Ovary (tissue), 9 donors: ENCODE measurements around the gene AFP. TPM values are rescaled to one million over a fixed set of nuclear protein-coding genes. Genes with fewer than 3 reads are reported as not detected.

Source experiments
- DNase-seq, 5 donors: peaks; one replicate each; pipeline ENCODE4 v3.0.0-alpha.2; 2019 to 2020
- H3K27ac ChIP-seq, 2 donors: fragments of 200-600 bp; one replicate each; pipeline versions ENCODE4 v1.5.1 to v1.8.0; 2019 to 2022
- H3K27me3 ChIP-seq: fragments of 200-600 bp; one replicate; pipeline ENCODE4 v1.8.0; 2022
- H3K36me3 ChIP-seq: fragments of 200-600 bp; sonication (generic); one replicate; pipeline ENCODE4 v1.5.1; 2019
- H3K4me1 ChIP-seq: one replicate; pipeline ENCODE4 v1.8.1; 2013; ENCODE audit warnings: mild to moderate bottlenecking, moderate library complexity; ENCODE audit not compliant: insufficient read depth
- H3K4me3 ChIP-seq: fragments of 200-600 bp; sonication (generic); one replicate; pipeline ENCODE4 v1.5.1; 2017
- H3K9me3 ChIP-seq, 2 donors: fragments of 200-600 bp in 1 of 2; sonication (generic) in 1 of 2; one replicate each; pipeline versions ENCODE4 v1.5.1 to v1.8.1; 2013 to 2019; ENCODE audit warnings: mild to moderate bottlenecking in 1 of 2, moderate library complexity in 1 of 2
- CTCF ChIP-seq, 3 donors: fragments of 450-650 bp in 2 of 3; fragments of 200-600 bp in 1 of 3; IDR thresholded peaks; one replicate each; pipeline versions ENCODE4 v1.5.1 to v1.8.0; 2016 to 2022; ENCODE audit warnings: antibody characterized with exemption in 3 of 3, mild to moderate bottlenecking in 1 of 3
- EP300 ChIP-seq: sonication (generic); formaldehyde crosslinking; IDR thresholded peaks from one replicate; pipeline ENCODE4 v1.6.1; 2017; ENCODE audit warnings: antibody characterized with exemption
- POLR2A ChIP-seq: fragments of 450-650 bp; IDR thresholded peaks from one replicate; pipeline ENCODE4 v1.6.1; 2017; ENCODE audit warnings: antibody characterized with exemption, mild to moderate bottlenecking, moderate library complexity
- WGBS, 3 donors: extraction: QIAGEN DNeasy Blood & Tissue Kit in 1 of 3; methylation state at CpG; one replicate each; pipeline versions ENCODE4 v1.1.5 to v1.1.7; 2013 to 2017; 5-methylcytosine and 5-hydroxymethylcytosine counted together
- intact Hi-C, 4 donors: fragments of 100-400 bp; cut with DNase I; formaldehyde crosslinking; loops; one replicate each; pipeline versions ENCODE4 v1.11.0 to v1.15.1; 2022 to 2023
- polyA plus RNA-seq, 2 donors: library from polyadenylated mRNA; stranded (reverse); fragments of 200-250 nt in 1 of 2; fragments of 350-450 nt in 1 of 2; fragmentation: Illumina TruSeq in 1 of 2; extraction: RNeasy Lipid Tissue Mini Kit (QIAGEN cat#74804) in 1 of 2; gene quantifications; one replicate each; pipeline ENCODE4 v1.2.3, GENCODE V29; 2013 to 2014
- total RNA-seq, 7 donors: library from RNA; depleted of rRNA in 2 of 7; stranded (reverse); fragments of >200 nt in 2 of 7; fragmentation: NEBNext Ultra II Directional in 3 of 7; extraction: Animal tissue kit (Norgen Biotek cat#: 25700) in 3 of 7; gene quantifications; one replicate each; pipeline versions ENCODE4 v1.1.0 to v1.2.4, GENCODE V29; 2016 to 2023
- donor health status: DM: no; HTN: no; CAD: no; lungs with moderate emphysema.
- donor health status: DM: no; HTN: no; CAD: no.
- donor health status: Bipolar disorder and iron deficiency.
- donor health status: DM: yes; HTN: yes; CAD: no.
- donor health status: DM: no; HTN: no; CAD: no.
- donor health status: DM: yes; HTN: yes; CAD: no.

Gene AFP
- total and polyA plus RNA-seq, 9 donors: 0.17 to 2.8 (median 0.47) TPM; not detected in 5

GRCh38 chr4:73422458-73422752 lies 13.6 kb upstream of the AFP start:
- Histone ChIP-seq H3K27ac (no peak overlapping the region), H3K9me3 (no peaks in the 10 kb centered on the region), H3K27me3 (no peaks in the 10 kb centered on the region), H3K4me1 (no peaks in the 10 kb centered on the region), H3K36me3 (no peaks in the 10 kb centered on the region), H3K4me3 (no peak overlapping the region)
- intact Hi-C loops: no loop called here
- 69 to 71% (median 71%) methylated on average over 4 of the region's 4 CpGs for WGBS, 3 donors
- no peak for DNase-seq
- no peak for TF ChIP-seq EP300
- TF ChIP-seq CTCF (IDR thresholded peaks at IDR 0.05): no peak
- TF ChIP-seq POLR2A: no peak

GRCh38 chr4:73423184-73423583 lies 12.8 kb upstream of the AFP start:
- Histone ChIP-seq H3K4me3 (no peak overlapping the region), H3K9me3 (no peaks in the 10 kb centered on the region), H3K27me3 (no peaks in the 10 kb centered on the region), H3K36me3 (no peaks in the 10 kb centered on the region), H3K27ac (no peak overlapping the region), H3K4me1 (no peaks in the 10 kb centered on the region)
- intact Hi-C loops: no loop called here
- no peak for DNase-seq
- TF ChIP-seq POLR2A (no peak), CTCF (IDR thresholded peaks at IDR 0.05) (no peak), EP300 (no peak)

- WGBS, 3 donors: 57 to 68% (median 64%) methylated on average over 3 of the region's 3 CpGs
- Histone ChIP-seq H3K27me3 (no peaks in the 10 kb centered on the region), H3K36me3 (no peaks in the 10 kb centered on the region), H3K9me3 (no peaks in the 10 kb centered on the region), H3K4me3 (no peak overlapping the region), H3K4me1 (no peaks in the 10 kb centered on the region), H3K27ac (no peak overlapping the region)
- no peak for TF ChIP-seq EP300
- TF ChIP-seq CTCF (IDR thresholded peaks at IDR 0.05): no peak
- no peak for DNase-seq
- intact Hi-C loops: no loop called here
Measured at GRCh38 chr4:73426666-73427065, 9.4 kb upstream of the AFP start.

GRCh38 chr4:73429118-73429517 lies 6.9 kb upstream of the AFP start:
- H3K27ac ChIP-seq: no peak overlapping the region

More at GRCh38 chr4:73429118-73429517, 6.9 kb upstream of the AFP start:
- intact Hi-C loops: no loop called here
- no peaks in the 10 kb centered on the region for H3K9me3 ChIP-seq
- no peaks in the 10 kb centered on the region for H3K27me3 ChIP-seq
- H3K36me3 ChIP-seq: no peaks in the 10 kb centered on the region
- H3K4me3 ChIP-seq: no peak overlapping the region
- no peak for DNase-seq
- H3K4me1 ChIP-seq: no peaks in the 10 kb centered on the region
- 91 to 97% (median 92%) methylated on average over 2 of the region's 2 CpGs for WGBS, 3 donors
- TF ChIP-seq CTCF (IDR thresholded peaks at IDR 0.05): no peak
- no peak for TF ChIP-seq EP300
- no peak for TF ChIP-seq POLR2A
